IMR-90 (cell line): ENCODE measurements around the gene EFNA5. TPM values are rescaled to one million over a fixed set of nuclear protein-coding genes. Genes with fewer than 3 reads are reported as not detected.

Source experiments
- ATAC-seq: fragments of 200-7000 bp; cut with Tn5 transposase; 2 replicates; pipeline ENCODE4 v1.9.1; 2020; ENCODE audit warnings: low read depth, mild to moderate bottlenecking, moderate library complexity
- BruUV-seq: library from RNA; stranded (reverse); fragments of 400-500 nt; replicated peaks from 2 replicates; lab custom pipeline; 2021; lab: Mats Ljungman, UMichigan
- CTCF ChIA-PET: fragments of 300-600 bp; formaldehyde crosslinking; extraction: SDS; loops from one replicate; lab custom pipeline; 2021; ENCODE audit warnings: antibody characterized with exemption; lab: Yijun Ruan, JAX
- POLR2A ChIA-PET: fragments of 300-600 bp; sonication (Branson Sonifier 250); formaldehyde crosslinking; loops from one replicate; lab custom pipeline; 2022; ENCODE audit warnings: antibody characterized with exemption; ENCODE audit not compliant: unreplicated experiment; lab: Charles Lee
- DNase-seq: peaks from one replicate; pipeline ENCODE4 v3.0.0; 2013
- H2AFZ ChIP-seq: replicated peaks from 2 replicates; pipeline ENCODE3; 2013; ENCODE audit warnings: low read length, mild to moderate bottlenecking; ENCODE audit not compliant: poor library complexity
- H2AK5ac ChIP-seq: 2 replicates; pipeline ENCODE4 v1.6.1; 2013; ENCODE audit warnings: low read depth, low read length, inconsistent platforms
- H2AK9ac ChIP-seq: replicated peaks from 2 replicates; pipeline ENCODE3; 2013; ENCODE audit warnings: mild to moderate bottlenecking, low read depth, low read length, moderate library complexity; ENCODE audit not compliant: poor library complexity
- H2BK120ac ChIP-seq: 2 replicates; pipeline ENCODE4 v1.6.1; 2013; ENCODE audit warnings: low read depth, low read length, inconsistent platforms
- H2BK15ac ChIP-seq: 3 replicates; pipeline ENCODE4 v1.6.1; 2013; ENCODE audit warnings: low read depth, low read length, inconsistent platforms
- H2BK20ac ChIP-seq: 2 replicates; pipeline ENCODE4 v1.6.1; 2013; ENCODE audit warnings: low read depth, mild to moderate bottlenecking, inconsistent platforms, low read length, moderate library complexity
- H2BK5ac ChIP-seq: 2 replicates; pipeline ENCODE4 v1.6.1; 2013; ENCODE audit warnings: mild to moderate bottlenecking, low read depth, low read length, inconsistent platforms; ENCODE audit not compliant: poor library complexity, severe bottlenecking
- H3K14ac ChIP-seq: replicated peaks from 2 replicates; pipeline ENCODE4 v1.6.1; 2013; ENCODE audit warnings: low read depth, low read length, inconsistent platforms
- H3K18ac ChIP-seq: 2 replicates; pipeline ENCODE4 v1.6.1; 2013; ENCODE audit warnings: low read depth, low read length, control low read depth
- H3K23ac ChIP-seq: 2 replicates; pipeline ENCODE4 v1.6.1; 2013; ENCODE audit warnings: low read depth, low read length, inconsistent platforms
- H3K27ac ChIP-seq: 2 replicates; pipeline ENCODE4 v1.5.1; 2013; ENCODE audit warnings: mild to moderate bottlenecking, control low read depth, low read length; ENCODE audit not compliant: insufficient read depth
- H3K27me3 ChIP-seq: 2 replicates; pipeline ENCODE4 v1.6.1; 2013; ENCODE audit warnings: low read length; ENCODE audit not compliant: control insufficient read depth, insufficient read depth
- H3K36me3 ChIP-seq: 2 replicates; pipeline ENCODE4 v1.6.1; 2013; ENCODE audit warnings: low read length, mixed read lengths; ENCODE audit not compliant: control insufficient read depth, insufficient read depth
- H3K4ac ChIP-seq: 2 replicates; pipeline ENCODE4 v1.6.1; 2013; ENCODE audit warnings: low read depth, low read length, inconsistent platforms
- H3K4me1 ChIP-seq: 2 replicates; pipeline ENCODE4 v1.6.1; 2013; ENCODE audit warnings: low read length, mixed read lengths; ENCODE audit not compliant: control insufficient read depth, insufficient read depth
- H3K4me2 ChIP-seq: 2 replicates; pipeline ENCODE4 v1.6.1; 2013; ENCODE audit warnings: low read depth, mild to moderate bottlenecking, control low read depth, low read length, moderate library complexity
- H3K4me3 ChIP-seq: 2 replicates; pipeline ENCODE4 v1.5.1; 2013; ENCODE audit warnings: low read depth, mild to moderate bottlenecking, control low read depth, low read length, moderate library complexity; ENCODE audit not compliant: insufficient read depth
- H3K56ac ChIP-seq: 2 replicates; pipeline ENCODE4 v1.6.1; 2013; ENCODE audit warnings: low read length, inconsistent platforms; ENCODE audit not compliant: insufficient read depth; ENCODE audit errors: extremely low read depth
- H3K79me1 ChIP-seq, 2 experiments: 2 replicates each; pipeline ENCODE4 v1.6.1; 2013; ENCODE audit warnings: low read length in 2 of 2, inconsistent platforms in 1 of 2, low read depth in 1 of 2
- H3K9ac ChIP-seq: 2 replicates; pipeline ENCODE4 v1.6.1; 2013; ENCODE audit warnings: low read depth, low read length, control low read depth
- H3K9me1 ChIP-seq: 2 replicates; pipeline ENCODE4 v1.6.1; 2013; ENCODE audit warnings: low read length, inconsistent platforms; ENCODE audit not compliant: insufficient read depth
- H3K9me3 ChIP-seq: 2 replicates; pipeline ENCODE4 v1.6.1; 2013; ENCODE audit warnings: low read length; ENCODE audit not compliant: control insufficient read depth, insufficient read depth
- H4K20me1 ChIP-seq: 2 replicates; pipeline ENCODE4 v1.6.1; 2013; ENCODE audit warnings: low read length, inconsistent platforms; ENCODE audit not compliant: insufficient read depth
- H4K5ac ChIP-seq: 2 replicates; pipeline ENCODE4 v1.6.1; 2013; ENCODE audit warnings: mild to moderate bottlenecking, low read depth, low read length, control low read depth
- H4K8ac ChIP-seq, 2 experiments: 2 replicates each; pipeline ENCODE4 v1.6.1; 2013; ENCODE audit warnings: low read depth in 2 of 2, low read length in 2 of 2, control low read depth in 1 of 2, inconsistent platforms in 1 of 2
- H4K91ac ChIP-seq: 2 replicates; pipeline ENCODE4 v1.6.1; 2013; ENCODE audit warnings: low read depth, low read length, inconsistent platforms; ENCODE audit not compliant: insufficient read depth
- BHLHE40 ChIP-seq: fragments of 150-350 bp; IDR thresholded peaks from 2 replicates; pipeline ENCODE4 v1.6.1; 2016; ENCODE audit warnings: mild to moderate bottlenecking, low read depth, low read length
- CEBPB ChIP-seq: IDR thresholded peaks from 2 replicates; pipeline ENCODE4 v1.6.1; 2012; ENCODE audit warnings: low read depth, low read length, improper control_type of control experiment
- CHD1 ChIP-seq: IDR thresholded peaks from 2 replicates; pipeline ENCODE4 v1.6.1; 2012; ENCODE audit warnings: low read depth, low read length, improper control_type of control experiment
- CTCF ChIP-seq: conservative IDR thresholded peaks from 2 replicates; pipeline ENCODE4 v1.5.1; 2012; ENCODE audit warnings: mild to moderate bottlenecking, low read depth, low read length, improper control_type of control experiment
- ELK1 ChIP-seq: fragments of 150-350 bp; IDR thresholded peaks from 2 replicates; pipeline ENCODE4 v1.6.1; 2016; ENCODE audit warnings: low read depth, mild to moderate bottlenecking, low read length, moderate library complexity, borderline replicate concordance
- FOS ChIP-seq: fragments of 150-350 bp; IDR thresholded peaks from 2 replicates; pipeline ENCODE4 v1.6.1; 2016; ENCODE audit warnings: low read depth, low read length
- MAFK ChIP-seq: IDR thresholded peaks from 2 replicates; pipeline ENCODE4 v1.6.1; 2012; ENCODE audit warnings: low read depth, low read length, improper control_type of control experiment
- MAZ ChIP-seq: IDR thresholded peaks from 2 replicates; pipeline ENCODE4 v1.6.1; 2012; ENCODE audit warnings: low read depth, mild to moderate bottlenecking, low read length, improper control_type of control experiment, moderate library complexity, borderline replicate concordance
- MXI1 ChIP-seq: IDR thresholded peaks from 2 replicates; pipeline ENCODE4 v1.6.1; 2012; ENCODE audit warnings: low read depth, mild to moderate bottlenecking, low read length, moderate library complexity, borderline replicate concordance
- NFE2L2 ChIP-seq: fragments of 150-350 bp; IDR thresholded peaks from 2 replicates; pipeline ENCODE4 v1.6.1; 2016; ENCODE audit warnings: low read depth, mild to moderate bottlenecking, low read length
- POLR2A ChIP-seq: IDR thresholded peaks from 2 replicates; pipeline ENCODE4 v1.6.1; 2012; ENCODE audit warnings: mild to moderate bottlenecking, low read depth, low read length
- RAD21 ChIP-seq: IDR thresholded peaks from 2 replicates; pipeline ENCODE4 v1.6.1; 2012; ENCODE audit warnings: low read length, improper control_type of control experiment
- RCOR1 ChIP-seq: IDR thresholded peaks from 2 replicates; pipeline ENCODE4 v1.6.1; 2012; ENCODE audit warnings: mild to moderate bottlenecking, low read length, improper control_type of control experiment; ENCODE audit not compliant: insufficient replicate concordance
- RFX5 ChIP-seq: IDR thresholded peaks from 2 replicates; pipeline ENCODE4 v1.8.0; 2012; ENCODE audit warnings: low read depth, mild to moderate bottlenecking, low read length, moderate library complexity
- SMC3 ChIP-seq: fragments of 150-350 bp; IDR thresholded peaks from 2 replicates; pipeline ENCODE4 v1.6.1; 2016; ENCODE audit warnings: low read depth, mild to moderate bottlenecking, antibody characterized with exemption, low read length, moderate library complexity
- USF2 ChIP-seq: fragments of 150-350 bp; IDR thresholded peaks from 2 replicates; pipeline ENCODE4 v1.6.1; 2017; ENCODE audit warnings: mild to moderate bottlenecking, antibody characterized with exemption, low read length, low read depth
- WGBS, 2 experiments: methylation state at CpG; one replicate each; pipeline versions ENCODE4 v1.1.5 to v1.1.7; 2013; ENCODE audit warnings: missing lambda C conversion rate in 2 of 2; ENCODE audit not compliant: insufficient read length in 1 of 2; ENCODE audit errors: extremely low coverage in 2 of 2; 5-methylcytosine and 5-hydroxymethylcytosine counted together
- dilution Hi-C: fragments of 300-500 bp; cut with HindIII; formaldehyde crosslinking; loops from one replicate; pipeline ENCODE4 v1.14.3; 2018; ENCODE audit warnings: low sequenced_read_pairs; ENCODE audit not compliant: unreplicated experiment
- in situ Hi-C: fragments of 300-500 bp; cut with MboI; formaldehyde crosslinking; loops from 3 replicates; pipeline ENCODE4 v1.14.3; 2019; ENCODE audit warnings: low sequenced_read_pairs, inconsistent platforms, mixed read lengths
- intact Hi-C: fragments of 100-400 bp; cut with micrococcal nuclease; formaldehyde crosslinking; loops from 2 replicates; pipeline ENCODE4 v1.10.0; 2022
- polyA plus RNA-seq, 3 experiments: library from polyadenylated mRNA; depleted of rRNA; stranded (reverse); fragments of >200 nt; gene quantifications; 2 replicates each; pipeline ENCODE4 v1.2.3, GENCODE V29; 2012; ENCODE audit warnings: low replicate concordance in 1 of 3
- total RNA-seq: library from RNA; depleted of rRNA; stranded (reverse); fragments of >200 nt; gene quantifications from 2 replicates; pipeline ENCODE4 v1.2.3, GENCODE V29; 2012

The EFNA5 gene
- total and polyA plus RNA-seq, 2 of the 4 experiments (the other 2 are of a cell fraction): 1.5 to 1.6 TPM

- H3K9me1 ChIP-seq: 0 out of 2 replicates have a peak, but pooled peaks cover 8% of the 10 kb centered on the region
- no peaks in the 10 kb centered on the region for H3K4me1 ChIP-seq
- no peak overlapping the region for H3K18ac ChIP-seq
- no peak overlapping the region for H2BK15ac ChIP-seq
- no TSS peak for BruUV-seq
- H2BK20ac ChIP-seq: no peak overlapping the region
- H3K27me3 ChIP-seq: no peaks in the 10 kb centered on the region
- H4K5ac ChIP-seq: no peak overlapping the region
- no peak overlapping the region for H2AFZ ChIP-seq
- H3K4ac ChIP-seq: no peak overlapping the region
- H3K4me2 ChIP-seq: no peak overlapping the region
- H2AK9ac ChIP-seq: no peak overlapping the region
- TF ChIP-seq CEBPB (no peak), FOS (no peak), RAD21 (no peak), NFE2L2 (no peak), SMC3 (no peak), CTCF (no peak), MAZ (no peak), BHLHE40 (no peak), MXI1 (no peak), MAFK (no peak), RFX5 (no peak), RCOR1 (no peak), ELK1 (no peak), CHD1 (no peak), POLR2A (no peak), USF2 (no peak)
- no CpG with 5 or more reads among the region's 7 CpGs for WGBS, 2 experiments
- in situ Hi-C loops: no loop called here
- intact Hi-C loops: no loop called here
- no peak overlapping the region for H3K23ac ChIP-seq
- ChIA-PET POLR2A (no interaction called here), CTCF (no interaction called here)
- H3K14ac ChIP-seq: no peak overlapping the region
- H4K8ac ChIP-seq: no peak overlapping the region
- no peaks in the 10 kb centered on the region for H3K9me3 ChIP-seq
- no peak overlapping the region for H2BK120ac ChIP-seq
- dilution Hi-C loops: no loop called here
- H3K56ac ChIP-seq: no peak overlapping the region
- H2AK5ac ChIP-seq: no peak overlapping the region
- no peak overlapping the region for H3K27ac ChIP-seq
- H3K4me3 ChIP-seq: no peak overlapping the region
- no peaks in the 10 kb centered on the region for H4K20me1 ChIP-seq
- H2BK5ac ChIP-seq: no peak overlapping the region
- no peaks in the 10 kb centered on the region for H3K36me3 ChIP-seq
- DNase-seq (no peak), ATAC-seq (no peak)
- no peak overlapping the region for H3K9ac ChIP-seq
- H3K79me1 ChIP-seq: no peaks in the 10 kb centered on the region
- H4K91ac ChIP-seq: no peak overlapping the region
These were observed 81.1 kb downstream of the EFNA5 start for GRCh38 chr5:107589520-107590193.
